Activated T-cell treated with anti-CD3 and anti-CD28 coated beads for 4 hours (primary cell): ENCODE results near the gene FBXO10.
"Not testable (repeated sequence)": the region's sequence is repeated elsewhere in the genome, so short reads cannot be mapped to it uniquely, and the experiment has no call there.

Experiments
- DNase-seq: peaks from one replicate; pipeline ENCODE4 v3.0.0-alpha.2; 2020

The FBXO10 gene, protein sequence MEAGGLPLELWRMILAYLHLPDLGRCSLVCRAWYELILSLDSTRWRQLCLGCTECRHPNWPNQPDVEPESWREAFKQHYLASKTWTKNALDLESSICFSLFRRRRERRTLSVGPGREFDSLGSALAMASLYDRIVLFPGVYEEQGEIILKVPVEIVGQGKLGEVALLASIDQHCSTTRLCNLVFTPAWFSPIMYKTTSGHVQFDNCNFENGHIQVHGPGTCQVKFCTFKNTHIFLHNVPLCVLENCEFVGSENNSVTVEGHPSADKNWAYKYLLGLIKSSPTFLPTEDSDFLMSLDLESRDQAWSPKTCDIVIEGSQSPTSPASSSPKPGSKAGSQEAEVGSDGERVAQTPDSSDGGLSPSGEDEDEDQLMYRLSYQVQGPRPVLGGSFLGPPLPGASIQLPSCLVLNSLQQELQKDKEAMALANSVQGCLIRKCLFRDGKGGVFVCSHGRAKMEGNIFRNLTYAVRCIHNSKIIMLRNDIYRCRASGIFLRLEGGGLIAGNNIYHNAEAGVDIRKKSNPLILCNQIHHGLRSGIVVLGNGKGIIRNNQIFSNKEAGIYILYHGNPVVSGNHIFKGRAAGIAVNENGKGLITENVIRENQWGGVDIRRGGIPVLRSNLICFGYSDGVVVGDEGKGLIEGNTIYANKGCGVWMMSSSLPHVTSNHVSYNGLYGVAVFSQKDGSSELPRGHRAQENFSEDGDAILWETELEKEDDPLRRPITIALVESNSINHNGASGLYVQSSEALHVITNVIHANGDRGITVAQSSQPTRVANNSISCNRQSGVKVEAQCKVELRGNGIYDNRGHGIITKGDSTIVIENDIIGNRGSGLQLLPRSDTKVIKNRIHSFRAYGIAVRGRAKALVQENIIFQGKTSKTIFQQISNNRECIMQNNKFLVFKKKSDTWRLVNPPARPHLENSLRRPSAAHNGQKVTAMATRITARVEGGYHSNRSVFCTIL

GRCh38 chr9:37575921-37576721 is at the start of gene FBXO10:
TSS of gene FBXO10 (minus strand) at chr9:37576380. CDS start at chr9:37541768, 34,612 bp downstream.
- DNase-seq = no peak

- DNase-seq = no peak
These were observed 49.6 kb upstream of the FBXO10 start for GRCh38 chr9:37625758-37626147.

- no peak for DNase-seq
These were observed 49.0 kb upstream of the FBXO10 start for GRCh38 chr9:37625036-37625757.

DNA sequence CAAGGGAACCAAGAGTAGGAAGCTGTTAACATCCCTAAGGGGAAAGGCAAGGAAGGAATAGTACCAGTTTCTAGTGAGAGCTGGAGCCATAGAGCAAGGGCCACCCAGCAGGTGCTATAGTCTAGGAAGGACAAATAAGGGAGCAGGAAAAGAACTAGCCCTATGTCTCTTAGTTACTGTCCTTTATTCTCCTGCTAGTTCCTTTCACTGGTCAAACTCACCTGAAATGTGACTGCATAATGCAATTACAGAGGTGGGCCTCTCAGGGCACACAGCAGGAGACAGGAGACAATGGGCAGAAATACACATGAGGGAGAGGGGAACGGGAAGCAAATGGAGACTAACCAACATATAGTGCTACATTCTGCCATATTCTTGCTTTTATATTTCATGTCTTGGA is 47.9 kb upstream of the FBXO10 start:
- no peak for DNase-seq

- no peak for DNase-seq
These were observed 47.1 kb upstream of the FBXO10 start for GRCh38 chr9:37623267-37623666.

DNA sequence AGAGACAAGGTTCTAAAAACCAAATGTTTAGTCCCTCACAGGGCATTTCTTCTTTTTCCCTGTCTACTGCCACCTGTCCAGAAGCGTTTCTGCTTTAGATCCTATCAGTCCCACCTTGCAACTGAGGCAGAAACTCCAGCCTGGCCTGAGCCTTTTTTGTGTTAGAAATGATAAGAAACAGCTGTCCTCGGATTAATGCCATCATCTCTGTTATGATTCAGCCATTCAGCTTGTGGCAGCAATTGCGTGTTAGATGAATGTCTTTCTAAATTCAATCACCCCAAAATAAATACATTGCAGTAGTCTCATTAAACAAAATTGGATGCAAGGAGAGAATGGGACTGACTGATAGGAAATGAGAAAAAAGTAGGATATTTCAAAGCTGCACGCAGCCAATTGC is 46.3 kb upstream of the FBXO10 start:
- DNase-seq = no peak

- no peak for DNase-seq
These were observed 45.3 kb upstream of the FBXO10 start for GRCh38 chr9:37621273-37622121.

GRCh38 chr9:37620396-37620795 is 44.2 kb upstream of the FBXO10 start:
- no peak for DNase-seq

- no peak for DNase-seq
These were observed 43.6 kb upstream of the FBXO10 start for GRCh38 chr9:37619806-37620205.

DNA sequence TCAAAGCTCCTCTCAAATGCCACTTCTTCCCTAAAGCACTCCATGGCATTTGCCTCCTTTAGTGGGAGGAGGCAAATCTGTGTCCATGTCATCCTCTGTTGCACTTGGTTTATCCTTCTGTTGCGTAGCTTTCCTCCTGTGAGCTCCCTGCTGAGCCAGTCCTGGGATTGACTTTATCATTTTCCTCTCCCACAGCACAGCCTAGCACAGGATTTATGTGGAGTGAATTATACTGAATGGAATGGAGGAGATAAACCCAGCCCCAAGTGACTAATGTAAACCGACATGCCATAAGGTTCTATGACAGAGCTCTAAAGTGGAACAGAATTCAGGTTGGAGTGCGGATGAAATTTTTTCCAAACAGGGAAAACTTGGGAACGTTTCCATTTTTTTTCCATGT is 42.6 kb upstream of the FBXO10 start:
- no peak for DNase-seq

DNA sequence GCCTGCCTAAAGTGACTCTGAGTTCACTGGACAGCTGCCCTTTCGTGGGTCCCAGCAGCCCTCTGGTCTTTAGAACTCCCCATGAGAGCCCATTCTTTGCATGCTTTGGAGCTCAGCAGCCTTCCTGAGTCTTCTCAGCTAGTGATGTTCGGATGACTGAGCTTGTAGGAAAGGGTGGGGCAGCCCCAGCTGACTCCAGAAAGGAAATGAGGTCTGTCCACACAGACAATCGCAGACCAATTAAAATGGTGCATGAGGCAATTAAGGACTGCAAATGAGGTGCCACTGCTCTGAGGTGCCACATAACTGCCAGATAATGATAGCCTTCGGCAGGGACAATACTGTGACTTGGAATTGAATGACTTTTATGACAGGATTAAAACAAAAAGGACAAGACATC is 41.7 kb upstream of the FBXO10 start:
- no peak for DNase-seq

DNA sequence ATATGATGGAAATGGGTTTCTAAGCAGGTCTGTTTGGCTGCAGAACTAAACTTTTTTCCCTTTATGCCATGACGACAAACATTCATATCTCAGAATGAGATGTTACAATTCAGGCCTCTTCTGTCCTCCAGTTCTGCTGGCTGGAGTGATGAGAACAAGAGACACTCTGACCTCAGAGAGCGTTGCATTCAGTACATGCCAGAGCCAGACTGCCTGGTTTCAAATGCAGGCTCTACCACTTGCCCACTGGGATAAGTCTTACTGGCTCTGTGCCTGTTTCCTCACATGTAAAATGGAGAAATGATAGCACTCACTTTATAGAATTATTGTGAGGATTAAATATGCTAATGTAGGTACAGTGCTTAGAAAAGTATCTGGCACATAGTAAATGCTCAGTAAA is 41.0 kb upstream of the FBXO10 start:
- DNase-seq = no peak

DNA sequence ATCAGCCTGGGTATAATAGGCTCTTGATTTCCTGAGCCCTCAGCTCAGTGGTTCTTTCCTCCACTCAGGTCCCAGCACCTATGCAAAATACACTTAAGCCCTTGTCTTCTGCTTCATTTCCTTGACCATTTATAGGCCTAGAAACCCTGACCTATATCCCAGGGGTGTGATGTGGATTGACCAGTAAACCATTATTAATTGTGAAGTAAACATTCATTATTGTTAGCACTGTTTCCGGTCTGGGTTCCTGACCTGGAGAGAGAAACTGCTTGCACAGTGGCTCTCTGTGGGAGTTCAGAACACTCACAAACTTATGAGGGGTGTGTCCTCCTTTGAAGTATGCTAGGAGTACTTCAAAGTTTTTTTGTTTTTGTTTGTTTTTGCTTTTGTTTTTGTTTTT is 35.8 kb upstream of the FBXO10 start:
- no peak for DNase-seq

DNA sequence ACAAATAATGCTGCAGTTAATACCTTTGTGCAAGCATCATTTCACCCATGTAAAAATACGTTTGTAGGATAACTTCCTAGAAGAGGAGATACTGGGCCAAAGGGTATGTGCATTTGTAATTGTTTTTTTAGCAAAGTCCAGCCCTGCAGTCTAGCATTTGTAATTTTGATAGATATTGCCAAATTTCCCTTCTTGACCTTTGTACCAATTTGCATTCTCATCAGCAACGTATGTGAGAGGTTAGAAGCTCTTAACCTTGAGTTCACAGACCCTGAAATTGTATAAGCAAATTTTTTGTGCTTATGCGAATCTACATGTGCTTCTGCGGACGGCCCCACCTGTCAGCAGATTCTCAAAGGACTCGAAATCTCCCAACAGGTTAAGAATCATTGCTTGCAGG is 34.8 kb upstream of the FBXO10 start:
- no peak for DNase-seq

- no peak for DNase-seq
These were observed 33.7 kb upstream of the FBXO10 start for GRCh38 chr9:37609735-37610397.

GRCh38 chr9:37608250-37608649 is 32.1 kb upstream of the FBXO10 start:
- no peak for DNase-seq

GRCh38 chr9:37604296-37604695 is 28.1 kb upstream of the FBXO10 start:
- DNase-seq = no peak

DNA sequence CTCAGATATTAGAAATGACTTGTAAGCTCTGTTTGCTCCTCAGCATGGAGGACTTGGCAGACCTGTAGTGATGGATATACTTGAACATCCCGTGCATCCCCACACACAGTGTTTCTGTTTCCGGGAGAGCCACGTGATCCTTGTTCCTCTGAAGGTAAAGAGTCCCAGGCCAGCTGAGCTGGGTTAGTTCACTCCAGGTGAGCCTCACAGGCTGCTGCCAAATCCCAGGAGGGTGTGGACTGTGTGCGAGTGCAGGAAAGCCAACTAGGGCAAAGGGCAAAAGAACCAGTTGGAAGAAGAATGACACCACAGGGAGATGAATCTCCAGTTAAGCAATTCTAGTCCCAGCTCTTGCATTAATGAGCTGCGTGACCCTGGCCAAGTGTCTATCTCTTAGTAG is 26.6 kb upstream of the FBXO10 start:
- no peak for DNase-seq

GRCh38 chr9:37602061-37602460 is 25.9 kb upstream of the FBXO10 start:
- DNase-seq = not testable (repeated sequence)

DNA sequence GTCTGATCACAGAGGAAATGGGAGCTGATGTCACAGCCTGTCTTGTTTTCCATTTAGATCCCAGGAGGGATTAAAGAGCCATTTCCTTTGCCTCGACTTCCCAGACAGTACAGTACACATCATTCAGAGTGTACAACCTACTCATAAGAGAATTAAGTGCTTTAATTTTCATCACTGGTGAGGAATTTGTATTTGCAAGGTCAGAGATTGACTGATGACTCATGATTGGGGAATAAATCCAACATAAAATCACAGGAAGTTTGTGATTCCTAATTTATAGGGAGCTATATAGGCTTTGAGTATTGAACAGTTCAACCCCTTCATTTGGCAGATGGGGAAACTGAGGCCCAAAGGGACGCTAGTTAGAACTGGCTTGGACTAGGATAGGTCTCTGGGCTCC is 20.3 kb upstream of the FBXO10 start:
- no peak for DNase-seq
